Liver (tissue), 3 donors: Measurements from ENCODE around the gene TIE1.

ENCODE experiments used
- CTCF ChIP-seq: fragments of 150-350 bp; IDR thresholded peaks from 2 replicates; pipeline ENCODE4 v1.5.1; 2017; ENCODE audit warnings: improper control_type of control experiment, low read depth, low read length; ENCODE audit not compliant: missing input control
- EGR1 ChIP-seq, 2 donors: IDR thresholded peaks; 2 replicates each; pipeline ENCODE4 v1.6.1; 2016 to 2018; ENCODE audit warnings: antibody characterized with exemption in 2 of 2, low read depth in 2 of 2
- FOXA1 ChIP-seq: IDR thresholded peaks from 2 replicates; pipeline ENCODE4 v1.6.1; 2016; ENCODE audit warnings: antibody characterized with exemption
- GABPA ChIP-seq, 2 donors: IDR thresholded peaks in 1 of 2; conservative IDR thresholded peaks in 1 of 2; 2 replicates each; pipeline ENCODE4 v1.6.1; 2016; ENCODE audit warnings: antibody characterized with exemption in 2 of 2, mild to moderate bottlenecking in 1 of 2, moderate library complexity in 1 of 2
- RAD21 ChIP-seq, 2 donors: IDR thresholded peaks; 2 replicates each; pipeline ENCODE4 v1.6.1; 2016; ENCODE audit warnings: antibody characterized with exemption in 2 of 2, mild to moderate bottlenecking in 2 of 2
- REST ChIP-seq: IDR thresholded peaks from 2 replicates; pipeline ENCODE4 v1.6.1; 2016; ENCODE audit warnings: antibody characterized with exemption, mild to moderate bottlenecking
- RXRA ChIP-seq, 2 donors: IDR thresholded peaks; 2 replicates each; pipeline ENCODE4 v1.6.1; 2017 to 2018; ENCODE audit warnings: antibody characterized with exemption in 2 of 2, mild to moderate bottlenecking in 1 of 2
- SP1 ChIP-seq: IDR thresholded peaks from 2 replicates; pipeline ENCODE4 v1.6.1; 2018; ENCODE audit warnings: antibody characterized with exemption, mild to moderate bottlenecking
- ZBTB33 ChIP-seq: IDR thresholded peaks from 2 replicates; pipeline ENCODE4 v1.6.1; 2016; ENCODE audit warnings: antibody characterized with exemption
- donor health status: healthy.
- donor health status: healthy.

GRCh38 chr1:43370564-43370963 is 69.8 kb downstream of the TIE1 start:
- TF ChIP-seq FOXA1 (no peak), CTCF (no peak), RAD21 (IDR thresholded peaks at IDR 0.05) (no peak), SP1 (no peak), REST (no peak), EGR1 (IDR thresholded peaks at IDR 0.05; ENCODE audit: low read depth in 2 of 2) (no peak), RXRA (IDR thresholded peaks at IDR 0.05) (no peak), GABPA (IDR thresholded peaks at IDR 0.05 in 1 of 2, conservative IDR thresholded peaks at IDR 0.05 in 1 of 2) (no peak), ZBTB33 (no peak)
